Keratinocyte (primary cell): ENCODE results near the gene SIVA1. TPM values are rescaled to one million over a fixed set of nuclear protein-coding genes. Genes with fewer than 3 reads are reported as not detected.

Source experiments
- DNase-seq: peaks from one replicate; pipeline ENCODE4 v3.0.0-alpha.2; 2011; ENCODE audit warnings: low read depth, missing footprints, low spot score
- FAIRE-seq: peaks from 2 replicates; lab custom pipeline; 2011; peaks lifted over from hg19 to GRCh38; lab: Jason Lieb, UNC
- H2AFZ ChIP-seq: 2 replicates; pipeline ENCODE4 v1.6.0; 2012; ENCODE audit warnings: low read length, control low read depth, inconsistent platforms; ENCODE audit not compliant: control insufficient read depth
- H3K27ac ChIP-seq: 2 replicates; pipeline ENCODE4 v1.5.1; 2011; ENCODE audit warnings: low read length; ENCODE audit not compliant: control insufficient read depth, insufficient read depth
- H3K27me3 ChIP-seq: 3 replicates; pipeline ENCODE4 v1.6.0; 2011; ENCODE audit warnings: low read length; ENCODE audit not compliant: control insufficient read depth, insufficient read depth; ENCODE audit errors: extremely low read depth
- H3K36me3 ChIP-seq, 2 experiments: 2 replicates in 1 of 2; 3 replicates in 1 of 2; pipeline ENCODE4 v1.5.1; 2011; ENCODE audit warnings: low read length in 2 of 2, mild to moderate bottlenecking in 1 of 2; ENCODE audit not compliant: control insufficient read depth in 2 of 2, insufficient read depth in 2 of 2; ENCODE audit errors: extremely low read depth in 1 of 2
- H3K4me1 ChIP-seq: 3 replicates; pipeline ENCODE4 v1.5.1; 2011; ENCODE audit warnings: low read length; ENCODE audit not compliant: control insufficient read depth, insufficient read depth; ENCODE audit errors: extremely low read depth
- H3K4me2 ChIP-seq: 3 replicates; pipeline ENCODE4 v1.6.0; 2011; ENCODE audit warnings: low read depth, low read length; ENCODE audit not compliant: control insufficient read depth, insufficient read depth; ENCODE audit errors: extremely low read depth
- H3K4me3 ChIP-seq, 3 experiments: fragments of 200-600 bp in 1 of 3; sonication (generic) in 1 of 3; 2 replicates in 2 of 3; 3 replicates in 1 of 3; pipeline ENCODE4 v1.5.1; 2011 to 2016; ENCODE audit warnings: low read length in 3 of 3, mild to moderate bottlenecking in 3 of 3, control low read depth in 2 of 3, inconsistent platforms in 1 of 3, low read depth in 1 of 3, mixed read lengths in 1 of 3, mixed run types in 1 of 3, moderate library complexity in 1 of 3; ENCODE audit not compliant: control insufficient read depth in 2 of 3, insufficient read depth in 2 of 3; ENCODE audit errors: extremely low read depth in 1 of 3
- H3K79me2 ChIP-seq: 2 replicates; pipeline ENCODE4 v1.6.0; 2012; ENCODE audit warnings: low read length; ENCODE audit not compliant: control insufficient read depth, insufficient read depth
- H3K9ac ChIP-seq: 3 replicates; pipeline ENCODE4 v1.6.0; 2011; ENCODE audit warnings: low read length; ENCODE audit not compliant: control insufficient read depth, insufficient read depth; ENCODE audit errors: extremely low read depth
- H3K9me1 ChIP-seq: 3 replicates; pipeline ENCODE4 v1.6.0; 2011; ENCODE audit warnings: low read length; ENCODE audit not compliant: control insufficient read depth, insufficient read depth; ENCODE audit errors: extremely low read depth
- H3K9me3 ChIP-seq: 2 replicates; pipeline ENCODE4 v1.5.1; 2012; ENCODE audit warnings: low read depth, low read length; ENCODE audit not compliant: control insufficient read depth
- H4K20me1 ChIP-seq: 3 replicates; pipeline ENCODE4 v1.6.0; 2011; ENCODE audit warnings: low read length; ENCODE audit not compliant: control insufficient read depth, insufficient read depth; ENCODE audit errors: extremely low read depth
- CTCF ChIP-seq, 3 experiments: IDR thresholded peaks in 1 of 3; conservative IDR thresholded peaks in 1 of 3; optimal IDR thresholded peaks in 1 of 3; 2 replicates in 2 of 3; 3 replicates in 1 of 3; pipeline versions ENCODE3 to v1.5.1; 2011; ENCODE audit warnings: low read length in 3 of 3, mild to moderate bottlenecking in 3 of 3, moderate library complexity in 2 of 3, control low read depth in 1 of 3, inconsistent platforms in 1 of 3; ENCODE audit not compliant: insufficient read depth in 2 of 3; ENCODE audit errors: extremely low read depth in 1 of 3
- EZH2 ChIP-seq: IDR thresholded peaks from one replicate; pipeline ENCODE4 v1.6.1; 2012; ENCODE audit warnings: inconsistent platforms, mild to moderate bottlenecking, low read length, moderate library complexity
- dilution Hi-C: fragments of 300-500 bp; cut with MboI; formaldehyde crosslinking; loops from one replicate; pipeline ENCODE4 v1.7.0; 2020; ENCODE audit warnings: low sequenced_read_pairs; ENCODE audit not compliant: extremely low pct_ligation_motif_present
- polyA plus RNA-seq, 5 experiments: library from polyadenylated mRNA; depleted of rRNA in 3 of 5; stranded (reverse) in 3 of 5; stranded (forward) in 1 of 5; unstranded in 1 of 5; fragments of >200 nt; gene quantifications; 1 replicate in 1 of 5; 2 replicates in 3 of 5; 3 replicates in 1 of 5; pipeline versions ENCODE4 v1.2.1 to v1.2.3, GENCODE V29; 2011 to 2012; ENCODE audit warnings: missing spikeins in 2 of 5, low read depth in 1 of 5, low replicate concordance in 1 of 5

The SIVA1 gene
- polyA plus RNA-seq, 1 donor (not counting 4 experiments of a cell fraction or from before 2014, with no cell fraction given), result 35.3 TPM

GRCh38 chr14:104770851-104771272 lies 17.9 kb downstream of the SIVA1 start:
- dilution Hi-C loops, result no loop called here
- H3K36me3 ChIP-seq, result peaks cover 21 to 25% of the 10 kb centered on the region in 2 experiments
- H3K4me1 ChIP-seq, result no peaks in the 10 kb centered on the region
- H3K27ac ChIP-seq, result no peak overlapping the region
- no peaks in the 10 kb centered on the region for H3K9me3 ChIP-seq
- DNase-seq (no peak), FAIRE-seq (no peak)
- H2AFZ ChIP-seq, result no peak overlapping the region
- no peaks in the 10 kb centered on the region for H4K20me1 ChIP-seq
- H3K4me2 ChIP-seq, result no peak overlapping the region
- H3K9ac ChIP-seq, result no peak overlapping the region
- TF ChIP-seq CTCF (optimal IDR thresholded peaks at IDR 0.05 in 1 of 3, IDR thresholded peaks at IDR 0.05 in 1 of 3, conservative IDR thresholded peaks at IDR 0.05 in 1 of 3; ENCODE audit: extremely low read depth in 1 of 3, insufficient read depth in 2 of 3, low read length in 3 of 3) (peak; percentile 70 to 90 (median 76)), EZH2 (no peak)
- H3K79me2 ChIP-seq, result no peaks in the 10 kb centered on the region
- H3K27me3 ChIP-seq, result no peaks in the 10 kb centered on the region
- no peak overlapping the region for H3K4me3 ChIP-seq
- H3K9me1 ChIP-seq, result no peaks in the 10 kb centered on the region

- H3K9me1 ChIP-seq, result no peaks in the 10 kb centered on the region
- DNase-seq (no peak), FAIRE-seq (no peak)
- dilution Hi-C loops, result no loop called here
- no peak overlapping the region for H3K4me2 ChIP-seq
- H2AFZ ChIP-seq, result no peak overlapping the region
- no peaks in the 10 kb centered on the region for H4K20me1 ChIP-seq
- H3K9ac ChIP-seq, result no peak overlapping the region
- TF ChIP-seq EZH2, result no peak
- TF ChIP-seq CTCF (optimal IDR thresholded peaks at IDR 0.05 in 1 of 3, IDR thresholded peaks at IDR 0.05 in 1 of 3, conservative IDR thresholded peaks at IDR 0.05 in 1 of 3; ENCODE audit: extremely low read depth in 1 of 3, insufficient read depth in 2 of 3, low read length in 3 of 3), result no peak
- H3K27me3 ChIP-seq, result no peaks in the 10 kb centered on the region
- H3K79me2 ChIP-seq, result no peaks in the 10 kb centered on the region
- H3K27ac ChIP-seq, result no peak overlapping the region
- H3K9me3 ChIP-seq, result no peaks in the 10 kb centered on the region
- H3K4me1 ChIP-seq, result no peaks in the 10 kb centered on the region
- H3K4me3 ChIP-seq, result no peak overlapping the region
- peaks cover 21 to 25% of the 10 kb centered on the region in 2 experiments for H3K36me3 ChIP-seq
Observed at GRCh38 chr14:104771374-104771773, 18.4 kb downstream of the SIVA1 start.
